ENCODE measurements around the gene KLHL12. TPM values are rescaled to one million over a fixed set of nuclear protein-coding genes. Genes with fewer than 3 reads are reported as not detected.

The KLHL12 gene
- total RNA-seq, 1 donor from 2014 or later, result 19.6 TPM

- DNase-seq (ENCODE audit: extremely low spot score in 2 of 2), result no peak
- intact Hi-C loops (cut with DNase I), result no loop called here
- H3K9me3 ChIP-seq, result no peaks in the 10 kb centered on the region
- H3K36me3 ChIP-seq, result no peaks in the 10 kb centered on the region
- H3K27ac ChIP-seq, result no peak overlapping the region
- H3K27me3 ChIP-seq, result no peaks in the 10 kb centered on the region
- no peak for TF ChIP-seq CTCF (IDR thresholded peaks at IDR 0.05)
- no peak for TF ChIP-seq POLR2A (IDR thresholded peaks at IDR 0.05)
- no peak for TF ChIP-seq POLR2AphosphoS5 (IDR thresholded peaks at IDR 0.05; ENCODE audit: insufficient read depth in 1 of 2, low read depth in 1 of 2)
- no peak overlapping the region for H3K4me3 ChIP-seq
- H3K4me1 ChIP-seq, result peaks cover 15% of the 10 kb centered on the region
Measured at GRCh38 chr1:202862679-202863560, 64.1 kb downstream of the KLHL12 start.

- peak overlapping the region; percentile 60 to 69 for H3K4me3 ChIP-seq
- intact Hi-C loops (cut with DNase I), result no loop called here
- no peak for TF ChIP-seq CTCF (IDR thresholded peaks at IDR 0.05)
- TF ChIP-seq POLR2AphosphoS5 (IDR thresholded peaks at IDR 0.05; ENCODE audit: insufficient read depth in 1 of 2, low read depth in 1 of 2), result peak; percentile 82 to 87
- TF ChIP-seq POLR2A (IDR thresholded peaks at IDR 0.05), result peak in 1 of 2 donors; percentile 32
- H3K27ac ChIP-seq, result peak overlapping the region; percentile 8
- H3K27me3 ChIP-seq, result no peaks in the 10 kb centered on the region
- no peaks in the 10 kb centered on the region for H3K36me3 ChIP-seq
- H3K4me1 ChIP-seq, result peaks cover 15% of the 10 kb centered on the region
- peak in 1 of 2 donors; percentile 90 for DNase-seq (ENCODE audit: extremely low spot score in 2 of 2)
- H3K9me3 ChIP-seq, result no peaks in the 10 kb centered on the region
Measured at GRCh38 chr1:202861420-202862132, 65.5 kb downstream of the KLHL12 start.

GRCh38 chr1:202860744-202861419, 66.2 kb downstream of the KLHL12 start:
- Histone ChIP-seq H3K27me3 (no peaks in the 10 kb centered on the region), H3K36me3 (no peaks in the 10 kb centered on the region), H3K4me3 (peak overlapping the region; percentile 60 to 69), H3K9me3 (no peaks in the 10 kb centered on the region), H3K4me1 (peaks cover 15% of the 10 kb centered on the region), H3K27ac (peak overlapping the region; percentile 8)
- intact Hi-C loops (cut with DNase I), result no loop called here
- DNase-seq (ENCODE audit: extremely low spot score in 2 of 2), result no peak
- TF ChIP-seq POLR2AphosphoS5 (IDR thresholded peaks at IDR 0.05; ENCODE audit: insufficient read depth in 1 of 2, low read depth in 1 of 2) (no peak), CTCF (IDR thresholded peaks at IDR 0.05) (no peak), POLR2A (IDR thresholded peaks at IDR 0.05) (no peak)

- Histone ChIP-seq H3K4me1 (peaks cover 15% of the 10 kb centered on the region), H3K36me3 (no peaks in the 10 kb centered on the region), H3K9me3 (no peaks in the 10 kb centered on the region), H3K27me3 (no peaks in the 10 kb centered on the region), H3K4me3 (no peak overlapping the region), H3K27ac (peak overlapping the region; percentile 30)
- peak in 1 of 2 donors; percentile 90 for DNase-seq (ENCODE audit: extremely low spot score in 2 of 2)
- intact Hi-C loops (cut with DNase I), result no loop called here
- TF ChIP-seq POLR2AphosphoS5 (IDR thresholded peaks at IDR 0.05; ENCODE audit: insufficient read depth in 1 of 2, low read depth in 1 of 2) (no peak), CTCF (IDR thresholded peaks at IDR 0.05) (no peak), POLR2A (IDR thresholded peaks at IDR 0.05) (no peak)
Measured at GRCh38 chr1:202858789-202859414, 68.1 kb downstream of the KLHL12 start.
